HG02970 (cell line): ENCODE measurements around the gene COL13A1.

Experiments
- ATAC-seq: cut with Tn5 transposase; IDR thresholded peaks from one replicate; pipeline ENCODE4 v1.9.1; 2021; ENCODE audit warnings: mild to moderate bottlenecking, moderate library complexity, moderate number of reproducible peaks; ENCODE audit not compliant: unreplicated experiment, low FRiP score

COL13A1 gene

GRCh38 chr10:69864321-69864720 is 62.6 kb downstream of the COL13A1 start:
- no peak for ATAC-seq

DNA sequence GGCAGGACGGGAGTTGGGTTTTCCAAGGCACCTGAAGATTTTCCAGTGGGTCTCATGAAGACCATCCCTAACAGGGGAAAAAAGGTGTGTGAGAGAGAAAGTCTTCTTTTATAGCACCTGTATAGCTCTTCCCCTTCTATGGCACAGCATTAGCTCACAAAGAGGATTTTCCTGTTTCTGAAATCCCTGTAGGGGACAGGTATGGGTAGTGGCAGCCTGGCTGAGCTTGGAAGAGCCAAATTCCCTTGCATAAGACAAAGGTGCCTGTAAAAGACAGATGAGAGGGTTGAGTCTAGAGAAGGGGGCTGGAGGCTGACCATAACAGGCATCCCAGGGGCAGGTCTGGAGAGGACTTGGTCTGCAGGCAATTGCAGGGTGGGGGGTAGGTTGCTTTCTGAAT is 63.7 kb downstream of the COL13A1 start:
- ATAC-seq: no peak

DNA sequence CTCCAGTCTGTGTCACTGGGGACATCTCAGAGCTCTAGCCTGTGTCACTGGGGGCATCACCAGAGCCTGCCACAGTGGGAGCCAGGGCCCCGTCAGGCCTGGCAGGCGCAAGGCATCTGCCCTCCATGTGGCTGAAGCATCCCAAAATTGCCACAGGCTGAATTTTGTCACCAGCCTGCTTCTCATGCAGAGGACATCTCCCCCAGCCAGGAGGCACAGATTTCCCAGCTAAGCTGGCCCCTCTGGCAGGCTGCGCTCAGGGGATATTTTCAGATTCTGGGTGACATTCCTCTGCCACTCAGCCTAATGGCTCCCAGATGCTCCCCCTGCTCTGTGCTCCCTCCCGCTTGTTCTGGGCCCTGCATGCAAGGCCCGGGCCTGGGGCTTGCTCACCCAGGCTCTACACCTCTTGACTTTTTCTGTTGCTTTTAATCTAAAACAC is 64.6 kb downstream of the COL13A1 start:
- no peak for ATAC-seq

GRCh38 chr10:69866688-69867461 is 65.2 kb downstream of the COL13A1 start:
- ATAC-seq: no peak

GRCh38 chr10:69867699-69868558 is 66.2 kb downstream of the COL13A1 start:
- no peak for ATAC-seq

- ATAC-seq: no peak
Observed at GRCh38 chr10:69868821-69869220, 67.1 kb downstream of the COL13A1 start.

DNA sequence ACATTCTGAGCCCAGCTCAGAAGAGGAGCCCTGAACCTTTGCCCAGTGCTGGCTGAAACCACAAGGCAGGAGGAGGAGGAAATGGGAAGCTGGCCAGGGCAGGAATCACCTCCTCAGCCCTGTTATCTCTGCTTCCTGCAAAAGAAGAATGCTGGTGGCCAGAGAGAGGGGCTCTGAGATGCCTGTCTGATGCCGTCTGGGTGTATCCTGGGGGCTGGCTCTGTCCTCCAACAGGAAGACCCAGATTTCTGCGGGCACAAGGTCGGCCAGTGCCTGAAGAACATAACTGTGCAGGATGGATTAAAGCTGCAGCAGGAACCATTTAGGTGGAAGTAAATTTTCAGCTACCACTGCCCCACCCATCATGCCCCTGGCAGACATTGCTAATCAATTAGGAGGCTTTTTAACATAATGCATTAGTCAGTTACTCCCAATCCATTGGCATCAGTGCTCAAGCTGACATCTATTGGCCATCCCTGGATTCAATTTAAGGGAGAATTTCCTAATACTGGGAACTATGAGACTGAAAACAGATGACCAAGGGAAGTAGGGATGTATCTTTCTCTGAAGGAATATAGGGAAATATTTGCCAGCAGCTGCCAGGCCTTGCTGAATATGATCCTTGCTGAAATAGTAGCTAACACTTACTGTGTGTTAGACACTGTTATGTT is 67.7 kb downstream of the COL13A1 start:
- ATAC-seq: no peak

- ATAC-seq: no peak
Observed at GRCh38 chr10:69870591-69870990, 68.9 kb downstream of the COL13A1 start.

DNA sequence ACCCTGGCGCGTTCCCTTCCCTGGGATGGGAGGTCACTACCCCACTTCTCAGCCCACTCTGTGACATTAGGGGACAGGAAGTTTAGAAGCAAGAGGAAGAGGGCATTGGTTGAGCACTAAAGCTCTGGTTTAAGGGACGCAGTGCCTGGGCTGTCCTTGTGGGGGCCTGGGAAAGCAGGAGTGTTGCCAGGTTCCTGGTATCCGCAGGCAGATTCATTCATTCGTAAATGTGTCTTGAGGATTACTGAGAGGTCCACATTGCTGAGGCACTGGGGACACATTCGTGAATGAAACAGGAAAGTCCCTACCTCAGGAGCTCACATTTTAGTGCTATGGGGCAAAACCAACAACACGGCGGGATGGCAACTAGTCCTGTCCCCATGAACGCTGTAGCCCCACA is 69.4 kb downstream of the COL13A1 start:
- ATAC-seq: no peak

DNA sequence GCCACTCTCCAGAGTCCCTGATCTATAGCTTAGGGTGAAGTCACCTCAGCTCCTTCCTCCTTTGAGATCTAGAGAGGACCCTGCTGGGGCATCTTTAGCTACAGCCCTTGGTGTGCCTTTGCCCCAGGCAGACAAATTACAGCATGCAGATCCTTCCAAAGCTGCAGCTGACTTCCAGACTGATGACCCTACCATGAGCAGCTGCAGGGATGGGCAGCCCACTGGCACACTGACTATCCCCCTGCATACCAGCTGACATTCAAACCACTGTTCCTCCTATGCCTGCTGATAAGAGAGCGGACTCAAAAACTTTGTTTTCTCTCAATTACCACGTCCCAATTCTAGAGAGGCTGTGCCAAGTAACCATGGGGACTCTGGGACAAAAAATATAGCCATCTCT is 70.6 kb downstream of the COL13A1 start:
- no peak for ATAC-seq

DNA sequence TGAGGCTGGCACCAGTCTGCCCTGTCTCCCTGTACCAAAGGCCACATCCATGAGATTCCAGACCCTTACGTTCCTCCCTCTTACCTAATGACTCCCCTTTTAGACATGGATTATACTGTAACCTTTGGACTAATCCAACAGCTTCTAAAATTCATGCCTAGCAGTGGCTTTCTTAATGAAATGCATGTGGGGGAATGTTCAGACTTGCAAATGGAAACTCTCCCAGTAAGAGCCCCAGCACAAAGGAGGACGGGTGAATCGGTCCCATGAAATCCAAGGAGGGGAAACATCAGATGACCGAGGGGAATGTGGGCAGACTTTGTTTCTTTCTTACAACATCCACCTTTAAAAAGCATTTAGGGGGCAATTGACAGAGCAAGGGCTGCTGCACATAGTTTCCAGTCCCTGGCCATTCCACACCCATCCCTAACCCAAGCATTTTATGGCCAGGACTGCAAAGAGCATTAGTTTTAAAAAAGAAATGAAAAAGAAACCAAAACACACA is 71.5 kb downstream of the COL13A1 start:
- no peak for ATAC-seq

- ATAC-seq: no peak
Observed at GRCh38 chr10:69874449-69874848, 72.7 kb downstream of the COL13A1 start.

DNA sequence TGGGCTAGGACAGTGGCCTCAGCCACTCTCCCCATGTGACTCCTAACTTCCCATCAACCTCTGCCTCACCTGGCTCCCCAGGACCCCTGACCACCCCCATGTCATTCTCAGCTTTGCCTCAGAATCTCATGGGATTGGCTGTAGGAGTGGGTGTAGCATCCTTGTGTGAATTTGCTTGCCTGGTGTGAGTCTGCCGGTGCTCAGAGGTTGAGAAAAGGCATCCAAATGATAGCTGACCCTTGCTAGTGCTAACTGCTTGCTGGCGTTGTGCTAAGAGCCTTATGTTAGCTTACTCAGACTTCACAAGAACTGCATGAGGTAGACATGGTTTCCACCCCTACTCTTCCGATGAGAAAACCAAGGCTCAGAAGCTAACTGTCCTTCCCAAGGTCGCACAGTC is 74.2 kb downstream of the COL13A1 start:
- no peak for ATAC-seq

DNA sequence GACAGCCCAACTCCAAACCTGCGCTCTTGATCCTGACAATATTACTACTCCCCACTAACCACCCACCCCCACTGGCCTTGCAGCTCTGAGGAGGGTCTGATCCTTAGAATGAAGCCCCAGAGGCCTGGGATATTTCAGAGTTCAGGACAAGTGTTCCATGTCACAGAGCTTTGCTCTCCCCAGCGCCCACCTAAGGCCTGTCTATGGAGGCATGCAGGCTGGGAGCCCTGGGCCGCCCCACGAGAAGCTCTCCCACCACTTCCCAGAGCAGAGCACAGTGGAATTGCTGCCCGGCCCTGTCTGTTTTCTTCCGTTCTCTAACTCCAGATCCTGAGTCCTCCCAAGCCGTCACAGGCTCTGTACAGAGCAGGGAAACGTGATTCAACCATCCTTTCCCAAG is 74.6 kb downstream of the COL13A1 start:
- ATAC-seq: no peak

DNA sequence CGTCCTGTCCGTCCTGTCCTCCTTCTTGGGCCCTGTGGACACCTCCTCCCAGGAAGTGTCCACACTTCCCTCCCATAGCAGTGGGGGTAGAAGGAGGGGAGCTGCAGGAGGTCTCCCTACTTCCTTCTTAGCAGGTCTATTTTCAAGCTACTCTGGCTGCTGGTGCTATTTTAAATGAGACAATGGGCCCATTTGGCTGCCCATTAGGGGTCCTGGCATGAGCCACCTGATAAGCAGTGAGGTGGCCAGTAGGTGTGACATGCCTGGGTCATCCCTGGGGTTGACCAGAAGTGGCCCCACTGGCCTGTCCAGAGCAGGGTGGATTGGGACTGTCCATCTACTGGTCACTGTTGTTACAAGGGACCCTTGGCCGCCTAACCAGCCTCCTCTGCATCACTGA is 75.2 kb downstream of the COL13A1 start:
- no peak for ATAC-seq

DNA sequence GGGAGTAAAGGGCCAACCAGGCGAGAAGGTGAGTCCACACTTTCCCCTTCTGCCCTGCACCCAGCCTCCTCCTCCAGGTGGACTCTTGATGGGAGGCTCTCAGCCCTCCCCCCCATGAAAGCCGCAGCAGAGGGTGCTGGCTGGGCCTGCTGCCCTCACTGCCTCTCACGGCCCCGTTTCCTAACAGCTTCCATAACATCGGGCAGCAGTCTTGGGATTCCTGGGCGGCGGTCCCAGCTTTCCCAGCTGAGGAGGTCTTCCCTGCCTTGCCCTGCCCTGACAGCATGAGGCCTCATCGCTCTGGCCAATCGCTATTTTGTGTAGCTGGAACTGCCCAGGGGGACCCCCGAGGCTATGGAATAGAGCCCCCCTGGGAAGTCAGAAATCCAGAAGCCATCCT is 76.3 kb downstream of the COL13A1 start:
- no peak for ATAC-seq

- ATAC-seq: no peak
Observed at GRCh38 chr10:69878951-69879350, 77.2 kb downstream of the COL13A1 start.

- no peak for ATAC-seq
Observed at GRCh38 chr10:69879634-69880257, 78.0 kb downstream of the COL13A1 start.

DNA sequence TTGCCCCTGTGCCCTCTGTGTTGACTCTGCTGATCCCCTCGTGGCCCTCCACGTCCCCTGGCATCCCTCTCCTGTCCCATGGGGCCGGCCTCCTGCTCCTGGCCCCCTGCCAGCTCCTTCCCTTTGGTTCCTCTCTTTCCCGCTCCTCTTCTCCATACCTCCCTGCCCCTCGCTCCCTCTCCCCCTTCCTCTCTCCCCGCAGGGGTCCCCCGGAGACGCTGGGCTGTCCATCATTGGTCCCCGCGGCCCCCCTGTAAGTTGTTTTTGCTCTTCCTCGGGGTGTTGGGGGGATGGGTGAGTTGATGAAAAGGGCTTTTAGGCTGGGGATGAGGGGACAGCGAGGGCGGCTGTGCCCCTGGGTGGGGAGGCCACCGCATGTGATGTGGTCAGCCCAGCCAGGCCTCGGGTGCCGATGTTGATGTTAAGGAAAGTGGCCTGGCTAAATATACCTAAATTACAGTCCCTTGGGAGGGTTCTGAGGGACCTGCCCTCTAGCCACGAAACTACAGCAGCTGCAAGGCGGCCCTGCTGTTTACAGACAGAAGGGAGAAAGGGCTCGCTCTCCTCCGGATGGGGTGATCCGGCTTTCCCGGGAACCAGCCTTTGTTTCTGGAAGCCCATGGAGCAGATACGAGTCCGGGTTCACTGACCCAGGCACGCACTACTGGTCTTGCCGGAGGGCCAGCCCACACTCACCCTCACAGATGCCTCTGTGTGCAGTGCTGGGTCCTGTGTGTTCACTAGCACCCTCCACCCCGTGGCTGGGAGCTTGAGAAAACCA is 78.8 kb downstream of the COL13A1 start:
- no peak for ATAC-seq

DNA sequence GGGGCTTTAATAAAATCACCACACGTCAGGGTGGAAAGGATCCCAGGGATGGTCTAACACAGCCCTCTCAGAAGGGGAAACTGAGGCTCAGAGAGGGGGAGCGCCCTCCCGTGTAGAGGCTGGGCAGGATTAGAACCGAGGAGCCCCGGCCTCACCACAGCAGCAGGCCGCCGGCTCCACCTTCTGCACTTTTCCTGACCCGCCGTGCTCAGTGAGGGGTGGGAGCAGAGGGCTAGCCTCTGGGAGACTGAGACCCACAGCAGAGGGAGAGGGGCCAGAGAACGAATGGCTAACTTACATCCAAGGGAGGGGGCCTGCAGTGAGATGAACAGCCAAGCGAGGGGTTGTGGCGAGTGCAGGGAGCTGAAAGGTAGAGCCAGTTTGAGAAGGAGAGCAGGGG is 79.5 kb downstream of the COL13A1 start:
- no peak for ATAC-seq
